Stimulated activated CD8-positive, alpha-beta memory T cell treated with anti-CD3 and anti-CD28 coated beads, Interleukin-12 subunit alpha, Interleukin-12 subunit beta, amount 100 ng/mL, for 1 hour (primary cell): ENCODE measurements around the gene CST8.

Source experiments
- DNase-seq: peaks from one replicate; pipeline ENCODE4 v3.0.0-alpha.2; 2020; ENCODE audit warnings: low read depth

CST8 gene

DNA sequence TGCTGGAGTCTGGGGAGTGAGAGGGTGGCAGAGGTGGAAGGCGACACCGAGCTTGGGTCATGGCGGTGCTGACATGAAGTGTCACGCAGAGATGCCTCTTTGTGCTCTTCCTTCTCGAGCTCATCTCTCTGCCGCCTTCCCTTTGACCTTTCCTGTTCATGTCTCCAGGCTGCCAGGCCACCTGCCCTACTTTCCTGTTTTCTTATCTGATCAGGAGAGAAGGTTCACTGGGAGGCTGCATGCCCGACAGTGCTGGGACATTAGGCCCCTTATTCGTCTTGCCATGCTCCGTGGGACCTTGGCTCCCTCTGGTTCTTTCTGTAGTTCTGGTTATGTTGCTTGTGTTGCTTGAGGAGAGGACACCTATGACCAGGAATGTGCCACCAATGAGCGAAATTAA lies 33.2 kb downstream of the CST8 start:
- no peak for DNase-seq

DNA sequence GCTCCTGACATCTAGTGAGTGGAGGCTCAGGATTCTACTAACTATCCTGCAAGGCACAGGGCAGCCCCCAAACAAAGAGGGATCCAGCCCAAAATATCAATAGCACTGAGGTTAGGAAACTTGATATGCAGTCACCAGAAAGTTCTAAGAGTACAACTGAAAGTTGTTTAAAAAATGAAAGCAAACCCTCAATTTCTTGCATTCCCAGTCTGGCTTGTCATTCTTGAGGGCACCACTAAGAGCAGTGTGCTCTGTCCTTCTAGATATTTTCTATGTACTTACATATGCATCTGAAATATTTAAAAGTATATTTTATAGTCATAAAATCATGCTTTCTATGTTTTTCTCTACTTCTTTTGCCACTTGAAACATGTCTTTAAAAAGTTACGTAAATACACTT lies 35.9 kb downstream of the CST8 start:
- no peak for DNase-seq

DNA sequence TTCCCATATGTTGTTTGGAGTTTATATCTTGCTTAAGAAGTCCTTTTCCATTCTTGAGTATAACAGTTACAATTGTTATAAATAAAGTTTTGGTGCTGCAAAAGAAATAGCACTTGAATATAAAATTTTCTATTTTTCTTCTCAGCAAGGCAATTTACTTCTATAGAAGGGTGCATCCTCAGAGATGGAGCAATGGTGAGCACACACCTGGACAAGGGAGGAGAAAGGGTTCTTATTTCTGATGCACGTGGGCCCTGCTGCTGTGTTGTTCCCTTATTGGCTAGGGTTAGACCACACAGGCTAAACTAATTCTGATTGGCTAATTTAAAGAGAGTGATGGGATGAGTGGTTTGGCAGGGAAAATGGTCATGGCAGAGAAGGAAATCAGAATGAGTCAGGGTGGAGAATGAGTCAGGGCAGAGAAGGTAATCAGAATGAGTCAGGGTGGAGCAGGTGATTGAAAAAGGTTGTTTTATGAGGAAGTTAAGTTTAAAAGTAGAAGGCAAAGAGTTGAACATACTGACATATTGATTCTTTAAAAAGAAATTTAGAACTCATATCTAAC lies 38.0 kb downstream of the CST8 start:
- DNase-seq, result no peak

DNA sequence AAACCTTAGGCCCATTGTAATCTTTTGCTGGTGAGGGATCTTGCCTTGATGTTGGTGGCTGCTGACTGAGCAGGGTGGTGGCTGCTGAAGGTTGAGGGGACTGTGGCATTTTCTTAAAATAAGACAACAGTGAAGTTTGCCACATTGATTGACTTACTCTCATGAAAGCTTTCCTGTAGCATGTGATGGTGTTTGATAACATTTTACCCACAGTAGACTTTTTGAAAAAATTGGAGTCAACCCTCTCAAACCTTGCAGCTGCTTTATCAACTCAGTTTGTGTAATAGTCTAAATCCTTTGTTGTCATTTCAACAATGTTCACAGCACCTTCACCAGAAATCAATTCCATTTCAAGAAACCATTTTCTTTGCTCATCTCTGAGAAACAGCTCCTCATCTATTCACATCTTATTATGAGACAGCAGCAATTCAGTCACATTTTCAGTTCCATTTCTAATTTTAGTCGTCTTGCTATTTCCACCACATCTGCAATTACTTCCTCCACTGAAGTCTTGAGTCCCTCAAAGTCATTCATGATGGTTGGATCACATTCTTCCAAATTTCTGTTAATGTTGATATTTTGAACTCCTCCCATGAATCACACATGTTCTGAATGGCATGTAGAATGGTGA lies 40.1 kb downstream of the CST8 start:
- no peak for DNase-seq

DNA sequence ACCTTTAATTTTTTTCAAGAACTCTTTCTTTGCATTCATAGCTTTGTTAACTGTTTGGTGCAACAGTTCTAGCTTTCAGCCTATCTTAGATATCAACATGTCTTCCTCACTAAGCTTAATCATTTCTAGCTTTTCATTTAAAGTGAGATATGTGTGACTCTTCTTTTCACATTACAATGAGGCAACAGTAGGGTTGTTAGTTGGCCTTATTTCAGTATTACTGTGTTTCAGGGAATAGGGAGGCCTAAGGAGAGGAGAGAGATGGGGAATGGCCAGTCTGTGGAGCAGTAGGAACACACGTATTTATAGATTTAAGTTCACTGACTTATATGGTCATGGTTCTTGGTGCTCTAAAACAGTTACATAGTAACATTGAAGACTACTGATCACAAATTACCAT lies 41.6 kb downstream of the CST8 start:
- DNase-seq, result no peak

DNA sequence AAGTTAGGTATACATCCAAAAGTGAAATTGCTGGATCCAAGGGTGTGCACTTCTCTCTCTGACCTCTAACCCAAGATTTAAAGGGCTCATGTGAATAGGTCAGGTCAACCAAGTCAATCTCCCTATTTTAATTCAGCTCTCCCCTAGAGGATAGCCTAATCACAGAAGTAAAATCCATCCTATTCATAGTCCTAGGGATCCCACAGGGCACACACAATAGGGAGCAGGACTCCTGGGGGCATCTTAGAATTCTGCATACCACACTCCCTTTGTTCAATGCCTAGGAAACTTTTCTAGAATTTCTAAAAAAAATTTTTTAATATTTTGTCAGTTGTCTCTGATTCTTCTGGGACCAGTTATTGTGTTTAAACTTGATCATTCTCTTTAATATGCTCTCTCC lies 42.2 kb downstream of the CST8 start:
- no peak for DNase-seq

DNA sequence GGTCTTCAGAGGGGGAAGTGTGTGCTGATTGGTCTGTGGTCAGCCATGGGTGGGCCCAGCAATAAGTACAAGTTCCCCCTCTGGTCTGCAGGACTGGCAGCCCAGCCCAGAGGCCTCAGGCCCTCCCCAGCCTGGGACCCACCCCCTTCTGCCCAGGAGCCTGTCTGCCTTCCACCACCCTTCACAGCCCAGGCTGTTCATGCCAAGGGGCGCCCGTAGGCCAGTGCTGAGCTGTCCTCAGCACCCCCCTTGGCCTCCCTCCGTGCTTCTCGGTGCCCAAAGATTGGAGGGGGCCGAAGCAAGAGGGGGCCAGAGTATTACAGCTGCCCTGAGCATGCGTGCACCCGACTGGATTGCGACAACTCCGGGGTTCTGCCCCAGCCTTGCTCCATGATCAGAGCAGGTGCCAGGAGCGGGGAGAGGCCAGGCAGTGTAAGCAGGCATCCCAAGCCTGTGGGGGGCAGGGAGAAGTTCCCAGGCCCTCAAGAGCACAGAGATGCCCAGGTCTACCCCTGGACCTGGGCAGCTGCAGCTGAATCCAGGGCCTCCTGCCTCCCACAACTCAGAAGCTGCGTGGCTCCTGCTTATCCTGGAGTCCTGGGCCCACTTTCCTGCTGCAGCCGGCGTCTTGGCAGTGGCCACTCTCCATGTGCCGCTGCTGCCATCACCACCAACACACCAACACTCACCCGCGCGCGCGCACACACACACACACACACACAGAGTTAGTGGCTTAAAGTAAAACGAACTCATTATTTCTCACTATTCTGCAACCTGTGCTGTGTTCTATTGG lies 44.1 kb downstream of the CST8 start:
- DNase-seq, result no peak

DNA sequence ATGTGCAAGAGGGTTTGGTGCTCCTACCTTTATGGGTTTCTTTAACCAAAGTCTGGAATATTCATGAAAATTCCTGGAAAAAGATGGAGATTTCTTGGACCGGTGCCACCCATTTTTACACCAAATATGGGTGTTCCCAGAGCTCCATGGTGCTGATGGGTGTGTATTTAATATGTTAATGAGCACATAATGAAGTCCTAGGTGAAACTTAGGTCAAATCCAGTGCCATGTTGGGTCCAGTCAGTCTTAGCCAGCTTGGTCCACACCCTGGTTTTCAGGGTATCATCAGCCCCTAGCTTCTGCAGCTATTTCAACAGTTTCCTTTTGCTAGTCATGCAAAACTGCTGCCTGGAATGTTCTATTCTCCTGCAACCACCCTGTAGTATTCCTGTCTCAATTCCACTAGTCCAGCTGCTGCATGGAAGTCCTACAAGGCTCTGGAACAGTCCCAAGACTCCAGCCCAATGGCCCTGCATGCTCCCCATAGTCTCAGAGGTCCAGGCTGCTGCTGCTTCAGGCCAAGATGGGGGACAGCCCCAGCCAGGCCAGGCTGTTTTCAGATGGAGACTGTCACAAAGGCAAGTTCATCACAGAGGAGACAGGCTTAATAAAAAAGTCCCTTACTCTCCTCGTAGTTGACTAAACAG lies 45.5 kb downstream of the CST8 start:
- no peak for DNase-seq

DNA sequence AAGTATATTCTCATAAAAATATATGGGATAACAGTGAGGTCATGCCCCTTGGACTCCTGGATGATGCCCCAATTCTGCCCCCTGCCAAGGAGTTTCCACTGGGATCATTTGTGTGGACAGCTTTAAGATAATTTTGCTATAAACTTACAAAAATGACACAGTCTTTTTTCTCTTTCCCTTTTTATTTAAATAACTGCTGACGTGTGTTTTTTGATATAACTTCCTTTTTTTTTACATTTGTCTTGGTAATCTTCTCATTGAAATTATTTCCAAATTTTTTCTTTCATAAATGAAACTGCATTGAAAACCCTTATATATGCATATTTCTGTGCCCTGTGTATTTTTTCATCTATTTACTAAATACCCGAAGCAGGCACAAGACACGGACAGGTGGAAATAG lies 46.1 kb downstream of the CST8 start:
- no peak for DNase-seq

DNA sequence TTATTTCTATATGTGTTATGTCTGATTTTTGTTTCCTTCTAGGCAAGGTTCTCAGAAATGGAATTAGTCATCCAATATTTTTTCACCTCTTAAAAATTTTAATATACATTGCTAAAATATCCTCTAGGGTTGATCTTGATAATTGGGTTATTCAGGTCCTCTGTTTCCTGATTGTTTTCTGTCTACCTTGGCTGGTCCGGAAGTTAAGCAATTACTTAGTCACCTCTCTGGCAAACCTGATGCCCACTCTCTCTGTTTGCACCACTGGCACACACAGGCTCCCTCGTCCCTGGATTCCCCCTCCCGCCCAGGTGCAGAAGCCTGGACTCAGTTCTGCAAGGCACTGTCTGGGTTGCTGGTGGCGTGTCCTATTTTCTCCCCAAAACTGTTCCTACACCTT lies 49.7 kb downstream of the CST8 start:
- DNase-seq, result no peak

DNA sequence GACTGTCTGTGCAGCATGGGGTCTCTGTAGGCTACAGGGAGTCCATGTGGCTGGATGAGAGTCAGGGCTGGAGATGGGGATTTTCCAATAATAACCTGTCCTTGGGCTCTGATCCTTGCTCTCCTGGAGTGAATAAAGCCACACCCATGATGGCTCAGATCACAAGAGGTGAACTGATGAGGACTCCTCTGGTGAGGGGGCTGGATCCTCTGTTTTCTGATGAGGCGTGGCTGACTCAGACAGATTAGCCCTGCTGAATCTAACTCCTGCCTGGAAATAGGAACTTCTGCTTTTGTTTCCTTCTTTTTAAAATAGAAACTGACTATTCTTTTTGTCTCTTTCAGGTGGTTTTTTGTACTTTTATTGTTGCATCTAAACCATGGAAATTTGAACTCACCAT lies 50.4 kb downstream of the CST8 start:
- no peak for DNase-seq

DNA sequence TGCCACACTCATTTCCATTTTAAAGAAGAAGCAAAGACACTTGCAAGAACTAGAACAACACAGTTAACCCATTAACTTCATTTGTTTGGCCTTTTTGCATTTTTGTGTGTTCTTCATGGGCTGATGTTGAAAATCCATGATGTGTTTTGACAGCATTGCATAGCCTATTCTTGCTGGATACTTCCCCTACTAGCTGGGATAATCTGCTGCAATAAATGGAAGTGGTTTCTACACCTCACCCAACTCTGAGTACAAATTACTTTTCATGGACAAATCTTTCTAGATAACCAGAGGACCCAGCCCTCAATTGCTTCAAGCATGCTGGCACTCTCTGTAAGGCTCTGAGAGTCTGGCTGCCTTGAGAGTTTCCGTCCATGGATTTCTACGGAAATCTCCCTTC lies 50.9 kb downstream of the CST8 start:
- no peak for DNase-seq

DNA sequence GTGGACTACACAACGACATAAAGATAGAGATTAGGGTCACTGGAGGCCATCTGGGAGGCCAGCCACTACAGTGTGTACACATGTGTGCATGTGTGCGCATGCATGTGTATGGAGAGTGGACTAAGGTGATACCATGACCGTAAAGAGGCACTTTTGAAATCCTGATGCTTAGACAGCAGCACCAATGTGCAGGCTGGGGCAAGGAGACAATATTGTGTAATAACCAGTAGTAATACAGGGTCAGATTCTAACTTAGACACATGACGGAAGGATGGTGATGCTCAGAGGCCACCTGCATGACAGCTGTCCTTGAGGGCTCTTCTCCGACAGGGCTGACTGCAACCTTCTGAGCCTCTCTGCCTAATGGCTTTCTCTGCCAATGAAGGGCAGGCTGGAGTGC lies 51.9 kb downstream of the CST8 start:
- no peak for DNase-seq

DNA sequence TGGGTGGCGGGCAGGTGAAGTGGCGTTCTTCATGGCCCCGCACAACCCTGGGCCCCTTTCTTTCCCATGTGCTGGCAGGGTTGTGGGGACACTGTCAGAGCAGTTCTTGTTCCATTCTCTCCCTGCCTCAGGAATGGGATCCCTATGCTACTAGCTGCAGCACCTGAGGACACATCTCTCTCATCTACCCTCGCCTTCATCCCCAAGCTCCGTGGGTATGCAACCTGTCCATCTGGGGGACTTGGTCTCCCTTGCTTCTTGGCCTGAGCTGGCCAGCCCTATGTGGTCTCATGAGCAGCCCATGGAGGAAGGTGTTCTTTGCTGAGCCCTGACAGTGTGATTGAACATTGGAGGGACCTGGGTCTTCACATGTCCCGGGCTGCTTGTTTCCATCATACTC lies 53.2 kb downstream of the CST8 start:
- no peak for DNase-seq
